Activated CD8-positive, alpha-beta memory T cell treated with anti-CD3 and anti-CD28 coated beads, Interleukin-2, amount 50 U/mL, for 1 hour (primary cell): Measurements from ENCODE around the gene ARFGAP2.
"Not testable (repeated sequence)": the region's sequence is repeated elsewhere in the genome, so short reads cannot be mapped to it uniquely, and the experiment has no call there.

ENCODE experiments used
- DNase-seq: peaks from one replicate; pipeline ENCODE4 v3.0.0-alpha.2; 2020; ENCODE audit errors: extremely low read depth

The ARFGAP2 gene

GRCh38 chr11:47148903-47149531 is 27.7 kb downstream of the ARFGAP2 start:
- no peak for DNase-seq

DNA sequence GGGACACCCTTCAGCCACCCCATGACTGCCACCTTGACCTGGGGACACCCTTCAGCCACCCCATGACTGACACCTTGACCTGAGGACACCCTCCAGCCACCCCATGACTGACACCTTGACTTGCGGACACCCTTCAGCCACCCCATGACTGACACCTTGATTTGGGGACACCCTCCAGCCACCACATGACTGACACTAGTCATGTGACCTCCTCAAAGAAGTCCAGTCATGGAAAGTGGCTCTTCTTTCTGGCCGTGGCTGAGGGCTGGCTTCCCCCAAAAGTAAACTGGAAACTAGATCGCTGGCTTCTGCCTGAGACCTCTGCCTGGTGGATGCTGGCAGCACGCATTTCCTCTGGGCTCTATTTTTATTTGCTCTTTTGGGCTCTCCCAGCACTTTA is 28.4 kb downstream of the ARFGAP2 start:
- no peak for DNase-seq

- DNase-seq: no peak
Measured at GRCh38 chr11:47147681-47148080, 29.0 kb downstream of the ARFGAP2 start.

GRCh38 chr11:47147250-47147649 is 29.4 kb downstream of the ARFGAP2 start:
- DNase-seq: no peak

DNA sequence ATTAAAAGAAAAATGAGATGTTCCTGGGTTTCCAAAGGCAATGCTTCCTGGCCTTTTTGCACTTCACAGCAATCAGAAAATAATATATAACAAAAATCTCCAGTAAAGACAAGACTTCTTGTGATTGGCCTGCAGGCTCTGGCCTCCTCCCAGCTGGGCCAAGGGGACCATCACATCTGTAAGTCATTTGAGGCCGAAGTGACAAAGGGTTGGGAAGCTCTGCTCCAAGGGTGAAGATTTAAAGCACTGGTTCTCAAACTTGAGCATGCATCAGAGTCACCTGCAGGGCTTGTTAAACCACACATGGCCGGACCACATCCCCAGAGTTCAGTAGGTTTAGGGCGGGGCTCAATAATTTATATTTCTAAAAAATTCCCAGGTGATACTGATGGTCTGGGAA is 32.1 kb downstream of the ARFGAP2 start:
- DNase-seq: no peak

GRCh38 chr11:47143322-47143721 is 33.4 kb downstream of the ARFGAP2 start:
- DNase-seq: no peak

DNA sequence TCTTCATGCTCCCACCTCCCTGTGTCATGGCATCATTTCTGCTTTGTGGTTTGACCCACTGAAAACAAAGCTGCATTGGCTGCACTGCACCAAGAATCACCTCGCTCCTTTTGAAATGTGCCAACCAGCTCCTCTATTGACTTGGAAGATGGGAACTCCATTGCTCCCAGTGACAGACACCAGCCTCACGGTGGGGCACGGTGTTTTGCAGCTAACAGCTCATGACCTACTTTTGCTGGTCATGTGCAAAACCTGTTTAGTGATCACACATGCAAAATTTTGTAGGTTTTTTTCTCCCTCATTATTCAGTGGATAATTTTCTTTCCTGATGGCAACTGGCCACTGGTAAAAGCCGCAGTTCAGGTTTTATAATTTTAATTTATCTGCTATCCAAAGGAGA is 36.8 kb downstream of the ARFGAP2 start:
- DNase-seq: no peak

DNA sequence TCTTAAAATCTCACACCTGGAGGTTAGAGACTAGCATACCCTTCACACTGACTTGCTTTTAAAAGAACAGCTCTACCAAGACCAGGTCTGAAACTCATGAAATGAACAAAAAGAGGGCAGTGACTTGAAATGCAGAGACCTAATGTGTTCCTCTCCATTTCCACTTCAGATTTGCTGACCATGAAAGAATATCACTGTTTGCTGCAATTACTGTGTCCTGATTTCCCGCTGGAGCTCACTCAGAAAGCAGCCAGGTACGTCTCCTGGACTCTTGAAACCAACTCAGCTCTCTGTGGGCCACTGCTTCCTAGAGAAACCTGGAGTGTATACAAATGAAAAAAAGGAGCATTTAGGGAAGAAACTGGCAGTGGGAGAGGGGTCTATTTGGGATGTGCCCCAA is 39.2 kb downstream of the ARFGAP2 start:
- no peak for DNase-seq

DNA sequence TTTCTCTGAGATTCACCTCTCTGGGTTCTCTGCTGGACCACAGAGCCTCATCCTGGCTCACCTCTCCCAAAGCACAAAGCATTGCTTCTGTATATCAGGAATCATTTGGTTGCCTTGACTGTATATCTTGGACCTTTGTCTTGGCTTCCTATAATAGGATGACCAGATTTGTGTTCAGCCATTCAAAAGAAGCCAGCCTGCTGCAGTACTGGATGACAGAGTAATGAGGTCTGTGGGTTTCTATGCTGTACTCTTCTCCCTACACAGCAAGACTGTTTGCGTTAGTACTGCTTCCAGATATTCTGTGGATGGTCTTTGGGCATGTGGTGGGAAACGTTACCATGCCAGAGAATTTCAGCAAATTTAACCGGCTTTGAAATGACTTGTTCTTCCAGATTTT is 39.8 kb downstream of the ARFGAP2 start:
- no peak for DNase-seq

GRCh38 chr11:47136327-47136726 is 40.4 kb downstream of the ARFGAP2 start:
- no peak for DNase-seq

- DNase-seq: no peak
Measured at GRCh38 chr11:47132981-47133380, 43.7 kb downstream of the ARFGAP2 start.

DNA sequence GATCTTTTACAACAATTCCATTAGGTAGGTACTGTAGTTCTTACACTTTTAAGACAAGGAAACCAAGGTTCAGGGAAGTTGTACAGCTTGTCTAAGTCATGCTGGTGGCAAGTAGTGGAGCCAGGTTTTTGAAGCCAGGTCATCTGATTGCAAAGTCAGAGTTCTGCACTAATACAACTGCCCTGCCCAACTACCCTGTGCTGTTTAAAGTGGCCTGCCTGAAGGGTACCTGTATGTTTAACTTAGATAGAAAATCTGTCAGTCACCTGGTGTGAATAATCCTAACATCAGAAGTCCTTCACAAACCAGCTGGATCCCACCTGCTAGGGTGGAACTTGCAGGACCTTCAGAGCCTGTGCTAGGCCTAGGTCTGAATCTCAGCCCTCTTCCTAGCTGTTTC is 44.2 kb downstream of the ARFGAP2 start:
- DNase-seq: no peak

DNA sequence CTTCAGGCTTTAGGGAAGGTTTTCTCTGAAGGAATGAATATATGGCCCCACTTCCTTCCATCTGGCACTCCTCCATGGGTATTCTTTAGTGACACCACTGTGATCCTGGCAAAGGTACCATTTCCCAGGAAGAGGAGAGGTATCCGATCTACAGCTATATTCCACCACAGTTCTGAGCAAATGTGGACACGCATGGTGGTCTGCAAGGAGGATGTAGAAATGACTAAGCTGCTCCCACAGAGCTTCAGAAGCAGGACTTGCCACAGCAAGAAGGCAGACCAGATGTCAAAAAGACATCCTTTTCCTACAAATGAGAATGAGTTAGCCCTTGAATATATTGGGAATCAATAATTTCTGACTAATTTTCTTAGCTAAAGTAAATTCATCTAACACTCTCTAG is 45.5 kb downstream of the ARFGAP2 start:
- DNase-seq: no peak

GRCh38 chr11:47130543-47130942 is 46.1 kb downstream of the ARFGAP2 start:
- no peak for DNase-seq

DNA sequence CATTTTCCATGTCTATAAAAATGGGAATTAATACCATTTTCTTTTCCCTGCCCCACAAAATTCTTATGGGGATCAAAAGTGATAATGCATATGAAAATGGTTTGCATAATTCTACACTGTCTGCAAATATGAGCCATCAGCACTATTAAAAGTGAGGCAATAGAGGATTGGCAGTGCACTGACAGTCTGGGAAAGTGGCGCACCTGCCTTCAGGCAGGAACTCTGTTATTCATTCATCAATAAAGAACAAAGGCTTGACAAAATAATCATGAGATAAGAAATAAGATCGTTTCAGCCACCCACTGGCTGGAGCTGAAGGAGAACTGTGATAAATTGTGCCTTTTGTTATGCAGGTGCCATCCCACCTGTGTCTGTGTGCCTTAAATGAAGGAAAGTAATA is 49.5 kb downstream of the ARFGAP2 start:
- DNase-seq: no peak

DNA sequence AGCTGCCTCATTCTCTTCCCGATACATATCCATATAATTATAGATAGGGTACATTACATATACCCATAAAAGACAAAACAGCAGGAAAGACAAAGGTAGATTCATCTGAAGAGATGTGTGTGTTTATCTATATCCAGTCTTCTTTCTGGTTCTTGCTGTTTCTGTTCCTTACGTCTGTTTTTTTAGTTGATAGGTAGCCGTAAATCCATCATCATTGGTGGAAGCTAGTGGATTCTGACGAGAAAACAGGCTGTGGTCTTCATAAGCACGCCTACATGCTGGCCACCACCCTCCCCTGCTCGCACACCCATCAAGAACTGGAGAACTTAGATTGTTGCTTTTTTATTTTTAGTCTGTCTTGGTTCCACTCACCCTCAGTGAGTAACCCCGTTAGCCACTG is 51.6 kb downstream of the ARFGAP2 start:
- no peak for DNase-seq

GRCh38 chr11:47124675-47125074 is 52.0 kb downstream of the ARFGAP2 start:
- DNase-seq: no peak

- no peak for DNase-seq
Measured at GRCh38 chr11:47123094-47123493, 53.6 kb downstream of the ARFGAP2 start.

DNA sequence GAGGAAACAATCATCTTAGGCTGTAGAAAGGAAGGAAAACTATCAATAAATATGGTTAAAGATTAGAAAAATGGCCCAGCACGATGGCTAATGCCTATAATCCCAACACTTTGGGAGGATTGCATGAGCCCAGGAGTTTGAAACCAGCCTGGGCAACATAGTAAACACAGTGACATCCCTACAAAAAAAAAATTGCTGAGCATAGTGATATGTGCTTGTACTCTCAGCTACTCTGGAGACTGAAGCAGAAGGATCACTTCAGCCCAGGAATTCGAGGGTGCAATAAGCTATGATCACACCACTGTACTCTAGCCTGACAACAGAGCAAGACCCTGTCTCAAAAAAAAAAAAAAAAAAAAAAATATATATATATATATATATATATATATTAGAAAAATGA is 54.9 kb downstream of the ARFGAP2 start:
- no peak for DNase-seq

DNA sequence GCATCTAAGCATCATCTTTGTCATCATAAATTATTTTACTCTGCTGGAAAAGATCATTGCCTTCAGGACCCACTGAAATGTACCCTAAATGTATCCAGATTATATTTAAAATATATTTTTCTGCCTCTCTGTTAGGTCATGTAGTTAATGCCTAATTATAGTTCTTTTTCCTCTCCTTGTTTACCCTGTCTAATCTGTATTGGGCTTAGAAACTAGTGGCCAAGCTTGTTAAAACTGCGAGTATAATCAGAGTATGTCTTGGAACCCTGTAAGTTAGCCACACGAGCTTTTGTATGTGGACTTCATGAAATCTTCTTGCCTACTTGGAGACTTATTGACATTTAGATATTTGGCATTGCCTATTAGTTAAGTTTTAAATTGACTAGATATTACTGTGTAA is 55.6 kb downstream of the ARFGAP2 start:
- no peak for DNase-seq

DNA sequence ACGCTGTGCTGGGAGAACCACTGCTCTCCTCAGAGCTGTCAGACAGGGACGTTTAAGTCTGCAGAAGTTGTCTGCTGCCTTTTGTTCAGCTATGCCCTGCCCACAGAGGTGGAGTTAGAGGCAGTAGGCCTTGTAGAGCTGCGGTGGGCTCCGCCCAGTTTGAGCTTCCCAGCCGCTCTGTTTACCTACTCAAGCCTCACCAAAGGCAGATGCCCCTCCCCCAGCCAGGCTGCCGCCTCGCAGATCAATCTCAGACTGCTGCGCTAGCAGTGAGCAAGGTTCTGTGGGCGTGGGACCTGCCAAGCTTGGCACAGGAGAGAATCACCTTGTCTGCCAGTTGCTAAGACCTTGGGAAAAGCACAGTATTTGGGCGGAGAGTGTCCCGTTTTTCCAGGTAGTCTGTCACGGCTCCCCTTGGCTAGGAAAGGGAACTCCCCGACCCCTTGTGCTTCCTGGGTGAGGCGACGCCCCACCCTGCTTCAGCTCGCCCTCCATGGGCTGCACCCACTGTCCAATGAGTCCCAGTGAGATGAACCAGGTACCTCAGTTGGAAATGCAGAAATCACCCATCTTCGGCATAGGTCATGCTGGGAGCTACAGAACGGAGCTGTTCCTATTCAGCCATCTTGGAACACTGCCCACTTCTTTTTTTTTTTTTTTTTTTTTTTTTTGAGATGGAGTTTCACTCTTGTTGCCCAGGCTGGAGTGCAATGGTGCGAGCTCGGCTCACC is 57.6 kb downstream of the ARFGAP2 start:
- not testable (repeated sequence) for DNase-seq
